GM12878 (cell line): ENCODE results near the gene SLC16A10.

ENCODE experiments used
- BCL11A ChIP-seq: IDR thresholded peaks from 2 replicates; pipeline ENCODE4 v1.6.1; 2011; ENCODE audit warnings: low read depth, low read length
- EZH2 ChIP-seq: IDR thresholded peaks from 2 replicates; pipeline ENCODE4 v1.6.1; 2012; ENCODE audit warnings: low read depth, mild to moderate bottlenecking, control low read depth, inconsistent platforms, low read length, borderline replicate concordance; ENCODE audit not compliant: control insufficient read depth
- JUND ChIP-seq: IDR thresholded peaks from 2 replicates; pipeline ENCODE4 v1.6.1; 2012; ENCODE audit warnings: low read depth, mild to moderate bottlenecking, low read length, improper control_type of control experiment, moderate library complexity
- NFYB ChIP-seq: IDR thresholded peaks from 2 replicates; pipeline ENCODE4 v1.6.1; 2011; ENCODE audit warnings: low read depth, mild to moderate bottlenecking, low read length, improper control_type of control experiment, moderate library complexity; ENCODE audit not compliant: insufficient read depth
- POLR2A ChIP-seq: IDR thresholded peaks from 2 replicates; pipeline ENCODE4 v1.6.1; 2011; ENCODE audit warnings: low read depth, mild to moderate bottlenecking, low read length
- SMC3 ChIP-seq: IDR thresholded peaks from 2 replicates; pipeline ENCODE4 v1.6.1; 2011; ENCODE audit warnings: low read length, improper control_type of control experiment, borderline replicate concordance
- SRF ChIP-seq, 2 experiments: IDR thresholded peaks; 2 replicates each; pipeline ENCODE4 v1.6.1; 2011; ENCODE audit warnings: low read depth in 2 of 2, low read length in 2 of 2, mild to moderate bottlenecking in 1 of 2, moderate library complexity in 1 of 2
- TBL1XR1 ChIP-seq: IDR thresholded peaks from 2 replicates; pipeline ENCODE4 v1.6.1; 2012; ENCODE audit warnings: low read depth, low read length, improper control_type of control experiment
- TCF12 ChIP-seq: IDR thresholded peaks from 2 replicates; pipeline ENCODE4 v1.6.1; 2011; ENCODE audit warnings: low read depth, mild to moderate bottlenecking, low read length
- ZSCAN29 ChIP-seq: fragments of 450-650 bp; IDR thresholded peaks from 2 replicates; pipeline ENCODE4 v1.6.1; 2017; ENCODE audit warnings: mild to moderate bottlenecking, moderate library complexity
- TF ChIP-seq, protein P1 (sequence below), 3 experiments: IDR thresholded peaks in 2 of 3; conservative IDR thresholded peaks in 1 of 3; 2 replicates each; pipeline ENCODE4 v1.5.1; 2011; ENCODE audit warnings: low read depth in 3 of 3, low read length in 3 of 3, mild to moderate bottlenecking in 3 of 3, control low read depth in 2 of 3, moderate library complexity in 2 of 3, inconsistent platforms in 1 of 3, mixed read lengths in 1 of 3; ENCODE audit not compliant: control insufficient read depth in 2 of 3, insufficient read depth in 1 of 3; ENCODE audit errors: extremely low read depth in 1 of 3

DNA sequence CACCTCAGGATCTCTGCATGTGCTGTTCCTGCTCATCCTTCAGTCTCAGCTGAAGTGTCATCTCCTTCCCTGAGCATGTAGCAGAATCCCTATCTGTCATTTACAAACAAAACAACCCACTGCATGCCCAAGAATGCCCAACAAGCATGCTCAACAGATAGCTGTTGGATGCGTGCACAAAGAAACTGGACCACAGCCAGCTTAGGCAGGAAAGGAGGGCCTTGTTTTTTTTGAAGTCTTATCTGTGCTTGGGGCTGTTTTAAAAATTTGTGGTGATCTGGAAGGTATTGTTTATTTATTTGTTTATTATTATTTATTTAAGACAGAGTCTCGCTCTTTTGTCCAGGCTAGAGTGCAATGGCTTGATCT lies 18.5 kb upstream of the SLC16A10 start:
- TF ChIP-seq, protein P1, sequence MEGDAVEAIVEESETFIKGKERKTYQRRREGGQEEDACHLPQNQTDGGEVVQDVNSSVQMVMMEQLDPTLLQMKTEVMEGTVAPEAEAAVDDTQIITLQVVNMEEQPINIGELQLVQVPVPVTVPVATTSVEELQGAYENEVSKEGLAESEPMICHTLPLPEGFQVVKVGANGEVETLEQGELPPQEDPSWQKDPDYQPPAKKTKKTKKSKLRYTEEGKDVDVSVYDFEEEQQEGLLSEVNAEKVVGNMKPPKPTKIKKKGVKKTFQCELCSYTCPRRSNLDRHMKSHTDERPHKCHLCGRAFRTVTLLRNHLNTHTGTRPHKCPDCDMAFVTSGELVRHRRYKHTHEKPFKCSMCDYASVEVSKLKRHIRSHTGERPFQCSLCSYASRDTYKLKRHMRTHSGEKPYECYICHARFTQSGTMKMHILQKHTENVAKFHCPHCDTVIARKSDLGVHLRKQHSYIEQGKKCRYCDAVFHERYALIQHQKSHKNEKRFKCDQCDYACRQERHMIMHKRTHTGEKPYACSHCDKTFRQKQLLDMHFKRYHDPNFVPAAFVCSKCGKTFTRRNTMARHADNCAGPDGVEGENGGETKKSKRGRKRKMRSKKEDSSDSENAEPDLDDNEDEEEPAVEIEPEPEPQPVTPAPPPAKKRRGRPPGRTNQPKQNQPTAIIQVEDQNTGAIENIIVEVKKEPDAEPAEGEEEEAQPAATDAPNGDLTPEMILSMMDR (IDR thresholded peaks at IDR 0.05 in 2 of 3, conservative IDR thresholded peaks at IDR 0.05 in 1 of 3; ENCODE audit: control insufficient read depth in 2 of 3, extremely low read depth in 1 of 3, insufficient read depth in 1 of 3, low read depth in 3 of 3, low read length in 3 of 3) = no peak
- TF ChIP-seq ZSCAN29 = no peak
- no peak for TF ChIP-seq JUND
- no peak for TF ChIP-seq BCL11A
- TF ChIP-seq EZH2 = no peak
- no peak for TF ChIP-seq POLR2A
- no peak for TF ChIP-seq SRF (IDR thresholded peaks at IDR 0.05; ENCODE audit: low read depth in 2 of 2, low read length in 2 of 2)
- TF ChIP-seq TCF12 = no peak
- TF ChIP-seq NFYB = no peak
- TF ChIP-seq SMC3 = no peak
- TF ChIP-seq TBL1XR1 = no peak
